WTC11 (cell line): ENCODE measurements around the gene FBXO39. TPM values are rescaled to one million over a fixed set of nuclear protein-coding genes. Genes with fewer than 3 reads are reported as not detected.

Source experiments
- ELF4 ChIP-seq: sonication (generic); formaldehyde crosslinking; IDR thresholded peaks from 2 replicates; pipeline ENCODE4 v1.8.1; 2022; ENCODE audit warnings: low read depth, mild to moderate bottlenecking, moderate library complexity, missing genetic modification reagents
- MYBL2 ChIP-seq: sonication (generic); formaldehyde crosslinking; IDR thresholded peaks from 2 replicates; pipeline ENCODE4 v1.8.1; 2023; ENCODE audit warnings: mild to moderate bottlenecking, moderate library complexity, missing genetic modification reagents
- RELA ChIP-seq: sonication (generic); formaldehyde crosslinking; IDR thresholded peaks from 2 replicates; pipeline ENCODE4 v1.8.1; 2022; ENCODE audit warnings: missing genetic modification reagents, mild to moderate bottlenecking, borderline replicate concordance
- TCF7 ChIP-seq: sonication (generic); formaldehyde crosslinking; IDR thresholded peaks from 2 replicates; pipeline ENCODE4 v1.8.0; 2022; ENCODE audit warnings: mild to moderate bottlenecking, low read depth, missing genetic modification reagents, moderate library complexity
- ZNF263 ChIP-seq: sonication (generic); formaldehyde crosslinking; IDR thresholded peaks from 2 replicates; pipeline ENCODE4 v1.8.1; 2022; ENCODE audit warnings: low read depth, mild to moderate bottlenecking, moderate library complexity, missing genetic modification reagents
- ZNF317 ChIP-seq: sonication (generic); formaldehyde crosslinking; IDR thresholded peaks from 2 replicates; pipeline ENCODE4 v1.8.1; 2023; ENCODE audit warnings: low read depth, mild to moderate bottlenecking, moderate library complexity, missing genetic modification reagents, borderline replicate concordance
- total RNA-seq: library from RNA; stranded (reverse); gene quantifications from 3 replicates; pipeline ENCODE4 v1.2.3, GENCODE V29; 2021
- TF ChIP-seq, protein P1 (sequence below): fragments of 250-450 bp; sonication (Bioruptor Pico); conservative IDR thresholded peaks from 2 replicates; pipeline ENCODE4 v1.9.0; 2021; ENCODE audit warnings: mild to moderate bottlenecking
- TF ChIP-seq, protein P2 (sequence below): sonication (generic); formaldehyde crosslinking; IDR thresholded peaks from 2 replicates; pipeline ENCODE4 v1.8.0; 2022; ENCODE audit warnings: missing genetic modification reagents
- TF ChIP-seq, protein P3 (sequence below): sonication (generic); formaldehyde crosslinking; IDR thresholded peaks from 2 replicates; pipeline ENCODE4 v1.8.1; 2023; ENCODE audit warnings: mild to moderate bottlenecking, missing genetic modification reagents, moderate library complexity
- TF ChIP-seq, protein P4 (sequence below): sonication (generic); formaldehyde crosslinking; conservative IDR thresholded peaks from 2 replicates; pipeline ENCODE4 v1.8.1; 2023; ENCODE audit warnings: mild to moderate bottlenecking, low read depth, missing genetic modification reagents, moderate library complexity
- TF ChIP-seq, protein P5 (sequence below): sonication (generic); formaldehyde crosslinking; IDR thresholded peaks from 2 replicates; pipeline ENCODE4 v1.8.1; 2022; ENCODE audit warnings: mild to moderate bottlenecking, missing genetic modification reagents, moderate library complexity, borderline replicate concordance
- TF ChIP-seq, protein P6 (sequence below): sonication (generic); formaldehyde crosslinking; conservative IDR thresholded peaks from 2 replicates; pipeline ENCODE4 v1.8.1; 2022; ENCODE audit warnings: mild to moderate bottlenecking, missing genetic modification reagents
- TF ChIP-seq, protein P7 (sequence below): fragments of 200-600 bp; IDR thresholded peaks from 2 replicates; pipeline ENCODE4 v1.8.0; 2022; ENCODE audit warnings: antibody characterized with exemption
- TF ChIP-seq, protein P8 (sequence below): sonication (generic); formaldehyde crosslinking; IDR thresholded peaks from 2 replicates; pipeline ENCODE4 v1.8.1; 2022; ENCODE audit warnings: low read depth, missing genetic modification reagents, borderline replicate concordance
- TF ChIP-seq, protein P9 (sequence below): sonication (generic); formaldehyde crosslinking; IDR thresholded peaks from 2 replicates; pipeline ENCODE4 v1.8.1; 2022; ENCODE audit warnings: mild to moderate bottlenecking, moderate library complexity, missing genetic modification reagents
- TF ChIP-seq, protein P10 (sequence below): sonication (generic); formaldehyde crosslinking; IDR thresholded peaks from 2 replicates; pipeline ENCODE4 v1.8.0; 2022; ENCODE audit warnings: mild to moderate bottlenecking, missing genetic modification reagents

The FBXO39 gene
- total RNA-seq, 1 experiment from 2014 or later, result not detected

DNA sequence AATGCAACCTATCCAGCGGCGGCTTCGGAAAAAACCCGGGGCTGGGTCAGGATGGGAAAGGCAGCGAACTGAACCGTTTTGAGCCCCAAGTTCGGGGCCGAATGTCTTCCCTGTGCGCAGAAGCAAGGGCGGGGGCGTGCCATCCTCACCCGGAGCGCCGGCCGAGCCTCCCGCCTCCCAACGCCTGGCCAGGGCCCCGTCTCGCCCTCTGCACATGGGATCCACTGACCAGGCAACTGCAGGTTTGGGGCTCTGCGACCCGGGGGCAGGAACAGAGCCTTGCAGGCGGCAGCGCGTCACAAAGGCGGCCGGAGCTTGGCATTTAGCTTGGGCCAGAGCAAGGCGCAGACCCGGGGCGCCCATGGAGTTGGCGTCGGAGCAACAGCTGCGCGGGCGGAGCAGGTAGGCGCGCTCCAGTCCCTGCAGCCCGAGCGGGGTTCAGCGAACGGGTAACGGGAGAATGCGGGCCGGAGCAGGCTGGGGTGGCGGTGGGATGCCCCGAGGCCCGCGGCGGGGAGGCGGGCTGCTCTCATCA, at the start of gene FBXO39 (continued):
- TF ChIP-seq, protein P1, sequence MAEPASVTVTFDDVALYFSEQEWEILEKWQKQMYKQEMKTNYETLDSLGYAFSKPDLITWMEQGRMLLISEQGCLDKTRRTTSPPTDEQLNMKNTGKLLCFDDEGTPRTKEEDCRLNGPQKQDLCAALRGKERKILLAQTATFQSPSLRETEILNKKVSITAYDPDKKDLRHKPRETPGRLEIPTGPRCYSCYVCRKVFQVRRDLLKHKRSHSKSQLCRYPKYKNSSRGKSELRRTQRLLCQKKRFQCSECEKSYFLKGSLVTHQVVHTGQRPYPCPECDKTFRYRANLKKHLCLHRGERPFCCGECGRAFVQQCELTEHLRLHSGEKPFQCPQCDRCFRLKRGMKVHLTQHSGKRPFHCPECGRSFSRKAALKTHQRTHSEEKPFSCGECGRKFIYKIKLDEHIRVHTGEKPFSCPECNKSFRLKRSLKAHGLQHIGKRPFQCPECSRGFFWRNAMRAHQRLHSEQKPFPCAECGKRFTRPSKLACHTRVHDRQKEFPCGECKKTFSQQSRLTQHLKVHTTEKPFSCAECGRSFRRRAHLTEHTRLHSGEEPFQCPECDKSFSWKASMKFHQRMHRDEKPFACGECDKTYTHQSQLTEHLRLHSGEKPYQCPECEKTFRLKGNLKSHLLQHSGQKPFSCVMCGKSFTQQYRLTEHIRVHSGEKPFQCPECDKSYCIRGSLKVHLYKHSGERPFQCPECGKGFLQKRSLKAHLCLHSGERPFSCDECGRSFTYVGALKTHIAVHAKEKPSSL, result no peak
- TF ChIP-seq, protein P2, sequence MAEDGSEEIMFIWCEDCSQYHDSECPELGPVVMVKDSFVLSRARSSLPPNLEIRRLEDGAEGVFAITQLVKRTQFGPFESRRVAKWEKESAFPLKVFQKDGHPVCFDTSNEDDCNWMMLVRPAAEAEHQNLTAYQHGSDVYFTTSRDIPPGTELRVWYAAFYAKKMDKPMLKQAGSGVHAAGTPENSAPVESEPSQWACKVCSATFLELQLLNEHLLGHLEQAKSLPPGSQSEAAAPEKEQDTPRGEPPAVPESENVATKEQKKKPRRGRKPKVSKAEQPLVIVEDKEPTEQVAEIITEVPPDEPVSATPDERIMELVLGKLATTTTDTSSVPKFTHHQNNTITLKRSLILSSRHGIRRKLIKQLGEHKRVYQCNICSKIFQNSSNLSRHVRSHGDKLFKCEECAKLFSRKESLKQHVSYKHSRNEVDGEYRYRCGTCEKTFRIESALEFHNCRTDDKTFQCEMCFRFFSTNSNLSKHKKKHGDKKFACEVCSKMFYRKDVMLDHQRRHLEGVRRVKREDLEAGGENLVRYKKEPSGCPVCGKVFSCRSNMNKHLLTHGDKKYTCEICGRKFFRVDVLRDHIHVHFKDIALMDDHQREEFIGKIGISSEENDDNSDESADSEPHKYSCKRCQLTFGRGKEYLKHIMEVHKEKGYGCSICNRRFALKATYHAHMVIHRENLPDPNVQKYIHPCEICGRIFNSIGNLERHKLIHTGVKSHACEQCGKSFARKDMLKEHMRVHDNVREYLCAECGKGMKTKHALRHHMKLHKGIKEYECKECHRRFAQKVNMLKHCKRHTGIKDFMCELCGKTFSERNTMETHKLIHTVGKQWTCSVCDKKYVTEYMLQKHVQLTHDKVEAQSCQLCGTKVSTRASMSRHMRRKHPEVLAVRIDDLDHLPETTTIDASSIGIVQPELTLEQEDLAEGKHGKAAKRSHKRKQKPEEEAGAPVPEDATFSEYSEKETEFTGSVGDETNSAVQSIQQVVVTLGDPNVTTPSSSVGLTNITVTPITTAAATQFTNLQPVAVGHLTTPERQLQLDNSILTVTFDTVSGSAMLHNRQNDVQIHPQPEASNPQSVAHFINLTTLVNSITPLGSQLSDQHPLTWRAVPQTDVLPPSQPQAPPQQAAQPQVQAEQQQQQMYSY (CRISPR knock-in tag), result peak; percentile 87
- TF ChIP-seq, protein P3, sequence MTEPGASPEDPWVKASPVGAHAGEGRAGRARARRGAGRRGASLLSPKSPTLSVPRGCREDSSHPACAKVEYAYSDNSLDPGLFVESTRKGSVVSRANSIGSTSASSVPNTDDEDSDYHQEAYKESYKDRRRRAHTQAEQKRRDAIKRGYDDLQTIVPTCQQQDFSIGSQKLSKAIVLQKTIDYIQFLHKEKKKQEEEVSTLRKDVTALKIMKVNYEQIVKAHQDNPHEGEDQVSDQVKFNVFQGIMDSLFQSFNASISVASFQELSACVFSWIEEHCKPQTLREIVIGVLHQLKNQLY (CRISPR knock-in tag), result no peak
- TF ChIP-seq, protein P4, sequence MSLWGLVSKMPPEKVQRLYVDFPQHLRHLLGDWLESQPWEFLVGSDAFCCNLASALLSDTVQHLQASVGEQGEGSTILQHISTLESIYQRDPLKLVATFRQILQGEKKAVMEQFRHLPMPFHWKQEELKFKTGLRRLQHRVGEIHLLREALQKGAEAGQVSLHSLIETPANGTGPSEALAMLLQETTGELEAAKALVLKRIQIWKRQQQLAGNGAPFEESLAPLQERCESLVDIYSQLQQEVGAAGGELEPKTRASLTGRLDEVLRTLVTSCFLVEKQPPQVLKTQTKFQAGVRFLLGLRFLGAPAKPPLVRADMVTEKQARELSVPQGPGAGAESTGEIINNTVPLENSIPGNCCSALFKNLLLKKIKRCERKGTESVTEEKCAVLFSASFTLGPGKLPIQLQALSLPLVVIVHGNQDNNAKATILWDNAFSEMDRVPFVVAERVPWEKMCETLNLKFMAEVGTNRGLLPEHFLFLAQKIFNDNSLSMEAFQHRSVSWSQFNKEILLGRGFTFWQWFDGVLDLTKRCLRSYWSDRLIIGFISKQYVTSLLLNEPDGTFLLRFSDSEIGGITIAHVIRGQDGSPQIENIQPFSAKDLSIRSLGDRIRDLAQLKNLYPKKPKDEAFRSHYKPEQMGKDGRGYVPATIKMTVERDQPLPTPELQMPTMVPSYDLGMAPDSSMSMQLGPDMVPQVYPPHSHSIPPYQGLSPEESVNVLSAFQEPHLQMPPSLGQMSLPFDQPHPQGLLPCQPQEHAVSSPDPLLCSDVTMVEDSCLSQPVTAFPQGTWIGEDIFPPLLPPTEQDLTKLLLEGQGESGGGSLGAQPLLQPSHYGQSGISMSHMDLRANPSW (CRISPR knock-in tag), result no peak
- TF ChIP-seq, protein P5, sequence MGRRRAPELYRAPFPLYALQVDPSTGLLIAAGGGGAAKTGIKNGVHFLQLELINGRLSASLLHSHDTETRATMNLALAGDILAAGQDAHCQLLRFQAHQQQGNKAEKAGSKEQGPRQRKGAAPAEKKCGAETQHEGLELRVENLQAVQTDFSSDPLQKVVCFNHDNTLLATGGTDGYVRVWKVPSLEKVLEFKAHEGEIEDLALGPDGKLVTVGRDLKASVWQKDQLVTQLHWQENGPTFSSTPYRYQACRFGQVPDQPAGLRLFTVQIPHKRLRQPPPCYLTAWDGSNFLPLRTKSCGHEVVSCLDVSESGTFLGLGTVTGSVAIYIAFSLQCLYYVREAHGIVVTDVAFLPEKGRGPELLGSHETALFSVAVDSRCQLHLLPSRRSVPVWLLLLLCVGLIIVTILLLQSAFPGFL, result no peak
- TF ChIP-seq, protein P6, sequence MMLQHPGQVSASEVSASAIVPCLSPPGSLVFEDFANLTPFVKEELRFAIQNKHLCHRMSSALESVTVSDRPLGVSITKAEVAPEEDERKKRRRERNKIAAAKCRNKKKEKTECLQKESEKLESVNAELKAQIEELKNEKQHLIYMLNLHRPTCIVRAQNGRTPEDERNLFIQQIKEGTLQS, result no peak
- TF ChIP-seq ZNF317 (CRISPR knock-in tag) (0 out of 2 replicates have a peak, but pooled peaks have one; percentile 31), RELA (peak; percentile 50; the same call in 1 of the 2 replicates), TCF7 (CRISPR knock-in tag) (no peak), MYBL2 (CRISPR knock-in tag) (no peak), ZNF263 (CRISPR knock-in tag) (no peak), ELF4 (CRISPR knock-in tag) (no peak)
- TF ChIP-seq, protein P7, sequence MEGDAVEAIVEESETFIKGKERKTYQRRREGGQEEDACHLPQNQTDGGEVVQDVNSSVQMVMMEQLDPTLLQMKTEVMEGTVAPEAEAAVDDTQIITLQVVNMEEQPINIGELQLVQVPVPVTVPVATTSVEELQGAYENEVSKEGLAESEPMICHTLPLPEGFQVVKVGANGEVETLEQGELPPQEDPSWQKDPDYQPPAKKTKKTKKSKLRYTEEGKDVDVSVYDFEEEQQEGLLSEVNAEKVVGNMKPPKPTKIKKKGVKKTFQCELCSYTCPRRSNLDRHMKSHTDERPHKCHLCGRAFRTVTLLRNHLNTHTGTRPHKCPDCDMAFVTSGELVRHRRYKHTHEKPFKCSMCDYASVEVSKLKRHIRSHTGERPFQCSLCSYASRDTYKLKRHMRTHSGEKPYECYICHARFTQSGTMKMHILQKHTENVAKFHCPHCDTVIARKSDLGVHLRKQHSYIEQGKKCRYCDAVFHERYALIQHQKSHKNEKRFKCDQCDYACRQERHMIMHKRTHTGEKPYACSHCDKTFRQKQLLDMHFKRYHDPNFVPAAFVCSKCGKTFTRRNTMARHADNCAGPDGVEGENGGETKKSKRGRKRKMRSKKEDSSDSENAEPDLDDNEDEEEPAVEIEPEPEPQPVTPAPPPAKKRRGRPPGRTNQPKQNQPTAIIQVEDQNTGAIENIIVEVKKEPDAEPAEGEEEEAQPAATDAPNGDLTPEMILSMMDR, result no peak
- TF ChIP-seq, protein P8, sequence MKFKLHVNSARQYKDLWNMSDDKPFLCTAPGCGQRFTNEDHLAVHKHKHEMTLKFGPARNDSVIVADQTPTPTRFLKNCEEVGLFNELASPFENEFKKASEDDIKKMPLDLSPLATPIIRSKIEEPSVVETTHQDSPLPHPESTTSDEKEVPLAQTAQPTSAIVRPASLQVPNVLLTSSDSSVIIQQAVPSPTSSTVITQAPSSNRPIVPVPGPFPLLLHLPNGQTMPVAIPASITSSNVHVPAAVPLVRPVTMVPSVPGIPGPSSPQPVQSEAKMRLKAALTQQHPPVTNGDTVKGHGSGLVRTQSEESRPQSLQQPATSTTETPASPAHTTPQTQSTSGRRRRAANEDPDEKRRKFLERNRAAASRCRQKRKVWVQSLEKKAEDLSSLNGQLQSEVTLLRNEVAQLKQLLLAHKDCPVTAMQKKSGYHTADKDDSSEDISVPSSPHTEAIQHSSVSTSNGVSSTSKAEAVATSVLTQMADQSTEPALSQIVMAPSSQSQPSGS (CRISPR knock-in tag), result no peak
- TF ChIP-seq, protein P9, sequence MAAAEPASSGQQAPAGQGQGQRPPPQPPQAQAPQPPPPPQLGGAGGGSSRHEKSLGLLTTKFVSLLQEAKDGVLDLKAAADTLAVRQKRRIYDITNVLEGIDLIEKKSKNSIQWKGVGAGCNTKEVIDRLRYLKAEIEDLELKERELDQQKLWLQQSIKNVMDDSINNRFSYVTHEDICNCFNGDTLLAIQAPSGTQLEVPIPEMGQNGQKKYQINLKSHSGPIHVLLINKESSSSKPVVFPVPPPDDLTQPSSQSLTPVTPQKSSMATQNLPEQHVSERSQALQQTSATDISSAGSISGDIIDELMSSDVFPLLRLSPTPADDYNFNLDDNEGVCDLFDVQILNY, result peak; percentile 26; the same call in 1 of the 2 replicates
- TF ChIP-seq, protein P10, sequence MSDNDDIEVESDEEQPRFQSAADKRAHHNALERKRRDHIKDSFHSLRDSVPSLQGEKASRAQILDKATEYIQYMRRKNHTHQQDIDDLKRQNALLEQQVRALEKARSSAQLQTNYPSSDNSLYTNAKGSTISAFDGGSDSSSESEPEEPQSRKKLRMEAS (CRISPR knock-in tag), result 0 out of 2 replicates have a peak, but pooled peaks have one; percentile 52
